Iris pigment epithelial cell (primary cell): ENCODE data around the gene CDH23.
"Not testable (repeated sequence)": the region's sequence is repeated elsewhere in the genome, so short reads cannot be mapped to it uniquely, and the experiment has no call there.

ENCODE experiments used
- DNase-seq: peaks from one replicate; pipeline ENCODE4 v3.0.0-alpha.2; 2011; ENCODE audit warnings: low read depth

The CDH23 gene

GRCh38 chr10:71396711-71397295 is at the start of gene CDH23:
CDH23 (plus strand) TSS chr10:71396920; CDS start chr10:71439832, 42,912 bp downstream.
- DNase-seq, result peak; percentile 3

- DNase-seq, result no peak
Observed at GRCh38 chr10:71347587-71348395, 48.9 kb upstream of the CDH23 start.

GRCh38 chr10:71348850-71349249 is 47.9 kb upstream of the CDH23 start:
- no peak for DNase-seq

- no peak for DNase-seq
Observed at GRCh38 chr10:71349406-71349805, 47.3 kb upstream of the CDH23 start.

- no peak for DNase-seq
Observed at GRCh38 chr10:71351087-71351486, 45.6 kb upstream of the CDH23 start.

DNA sequence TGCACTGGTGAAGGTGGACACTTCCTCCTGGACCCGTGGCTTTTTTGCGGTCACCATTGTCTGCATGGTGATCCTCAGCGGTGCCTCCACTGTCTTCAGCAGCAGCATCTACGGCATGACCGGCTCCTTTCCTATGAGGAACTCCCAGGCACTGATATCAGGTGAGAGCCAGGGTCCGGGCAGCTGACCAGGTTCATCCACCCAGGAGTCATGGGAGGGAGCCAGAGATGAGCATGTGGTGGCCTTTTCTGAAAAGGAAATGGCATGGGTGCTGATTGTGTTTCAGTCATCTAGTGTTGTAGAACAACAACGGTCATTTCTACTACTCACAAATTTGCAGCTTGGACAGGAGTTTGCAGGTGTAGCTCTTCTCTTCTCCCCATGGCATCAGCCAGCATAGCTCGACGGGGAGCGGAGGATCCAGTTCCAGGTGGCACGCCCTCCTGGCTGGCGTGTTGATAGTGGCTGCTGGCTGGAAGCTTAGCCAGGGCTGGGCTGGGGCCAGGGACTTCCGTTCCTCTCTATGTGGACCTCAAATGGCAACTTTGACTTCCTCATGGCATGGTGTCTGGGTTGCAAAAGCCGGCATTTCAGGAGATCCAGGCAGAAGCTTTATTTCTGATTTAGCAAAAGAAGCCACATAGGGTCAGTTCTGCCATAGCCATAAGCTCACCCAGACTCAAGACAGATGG is 44.9 kb upstream of the CDH23 start:
- DNase-seq, result no peak

DNA sequence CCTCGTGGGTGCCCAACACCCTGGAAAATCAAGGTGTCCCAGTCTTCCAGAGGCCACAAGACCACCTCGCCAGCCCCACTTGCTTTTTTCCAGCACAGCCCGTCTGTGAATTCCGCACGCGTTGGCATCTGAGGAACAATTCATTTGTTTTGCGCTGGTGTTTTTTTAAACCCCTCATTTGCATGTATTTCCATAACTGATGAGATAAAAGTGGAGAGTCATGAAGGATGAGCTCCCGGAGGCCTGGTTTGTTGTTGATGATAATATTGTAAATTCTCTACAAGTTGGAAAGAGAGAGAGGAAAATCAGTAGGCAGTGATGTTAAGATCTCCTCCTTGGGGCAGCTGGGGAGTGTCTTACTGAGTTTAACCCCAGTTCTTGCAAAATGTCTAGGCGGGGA is 43.1 kb upstream of the CDH23 start:
- no peak for DNase-seq

GRCh38 chr10:71354776-71355175 is 41.9 kb upstream of the CDH23 start:
- no peak for DNase-seq

- DNase-seq, result no peak
Observed at GRCh38 chr10:71355886-71356285, 40.8 kb upstream of the CDH23 start.

DNA sequence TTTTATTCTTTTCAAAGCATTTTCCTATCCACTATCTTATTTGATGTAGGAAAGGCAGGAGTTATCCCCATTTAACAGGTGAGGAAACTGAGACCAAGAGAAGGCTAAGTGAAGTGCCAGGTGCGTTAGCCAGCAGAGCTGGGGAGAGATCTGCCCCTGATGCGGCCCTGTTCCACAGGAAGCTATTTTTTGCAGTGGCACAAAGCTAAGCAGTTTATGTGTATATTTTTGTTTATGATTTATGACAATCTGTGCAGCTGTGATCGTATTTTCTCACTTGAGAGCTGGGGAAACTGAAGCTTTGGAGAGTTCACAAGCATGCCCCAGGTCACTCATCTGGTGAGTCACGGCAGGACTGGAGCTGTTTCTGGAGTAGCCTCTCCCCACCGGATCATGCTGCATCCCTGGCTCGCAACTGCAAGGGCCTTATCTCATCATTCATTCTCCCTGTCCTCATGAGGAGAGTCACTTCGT is 38.9 kb upstream of the CDH23 start:
- peak; percentile 23 for DNase-seq

DNA sequence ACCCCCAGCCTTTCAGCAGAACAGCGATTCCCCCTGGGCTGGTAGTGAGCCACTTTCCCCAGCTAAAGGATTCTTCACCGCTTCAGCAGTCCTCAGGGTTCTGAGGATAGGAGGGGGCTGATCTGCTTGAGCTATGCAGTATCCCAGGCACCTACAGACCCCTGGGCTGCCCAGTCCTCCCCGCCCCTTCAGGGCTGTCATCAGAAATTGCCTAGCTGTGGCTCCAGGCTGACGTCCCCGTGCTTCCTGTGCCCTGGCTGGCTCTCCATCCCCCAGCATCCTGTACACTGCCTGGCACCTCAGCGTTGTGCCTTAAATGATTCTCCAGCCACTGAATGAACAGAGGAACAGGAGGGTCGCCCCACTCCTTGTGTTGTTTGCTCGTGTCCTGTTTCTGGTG is 38.4 kb upstream of the CDH23 start:
- no peak for DNase-seq

DNA sequence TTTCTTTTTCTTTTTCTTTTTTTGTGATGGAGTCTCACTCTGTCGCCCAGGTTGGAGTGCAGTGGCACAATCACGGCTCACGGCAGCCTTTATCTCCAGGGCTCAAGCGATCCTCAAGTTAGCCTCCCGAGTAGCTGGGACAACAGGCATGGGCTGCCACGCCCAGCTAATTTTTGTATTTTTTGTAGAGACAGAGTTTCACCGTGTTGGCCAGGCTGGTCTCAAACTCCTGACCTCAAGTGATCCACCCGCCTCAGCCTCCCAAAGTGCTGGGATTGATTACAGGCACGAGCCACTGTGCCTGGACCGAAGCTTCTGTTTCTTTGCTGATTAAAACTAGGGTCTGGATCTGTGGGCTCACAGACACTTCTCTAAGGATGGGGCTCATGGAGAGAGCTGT is 37.8 kb upstream of the CDH23 start:
- DNase-seq, result not testable (repeated sequence)

DNA sequence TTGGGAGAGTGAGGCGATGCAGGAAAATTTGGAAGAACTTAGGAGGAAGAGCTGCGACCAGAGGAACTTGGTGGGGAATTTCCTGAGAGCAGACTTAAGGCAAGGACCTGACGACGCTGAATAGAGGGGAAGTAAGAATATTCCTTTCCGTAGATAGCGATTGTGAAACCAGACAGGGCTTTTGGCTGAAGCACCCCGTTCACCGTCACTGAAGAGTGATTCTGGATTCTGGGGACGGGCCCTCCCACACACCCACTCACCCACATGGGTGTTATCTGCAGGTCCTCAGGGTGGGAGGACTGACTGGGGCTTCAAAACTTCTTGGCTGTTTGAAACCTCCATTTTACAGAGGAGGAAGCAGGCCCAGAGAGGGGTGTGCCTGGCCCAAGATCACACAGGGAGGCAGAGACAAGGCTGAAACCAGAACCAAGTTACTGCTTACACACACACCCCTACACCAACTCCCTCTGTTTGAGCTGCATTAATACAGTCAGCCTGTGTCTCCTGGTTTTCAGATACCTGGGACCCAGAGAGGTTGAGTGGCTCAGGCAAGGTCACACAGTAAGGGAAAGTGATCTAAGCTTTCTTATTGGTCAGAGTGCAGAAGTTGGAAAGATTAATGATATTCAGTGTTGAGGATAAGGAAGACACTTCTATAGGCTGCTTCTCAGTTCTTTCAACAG is 37.2 kb upstream of the CDH23 start:
- DNase-seq, result no peak

- no peak for DNase-seq
Observed at GRCh38 chr10:71360735-71361134, 36.0 kb upstream of the CDH23 start.

- no peak for DNase-seq
Observed at GRCh38 chr10:71361581-71361980, 35.1 kb upstream of the CDH23 start.

- no peak for DNase-seq
Observed at GRCh38 chr10:71362141-71362540, 34.6 kb upstream of the CDH23 start.

GRCh38 chr10:71363936-71364335 is 32.8 kb upstream of the CDH23 start:
- DNase-seq, result no peak

- DNase-seq, result no peak
Observed at GRCh38 chr10:71365366-71365765, 31.4 kb upstream of the CDH23 start.

- no peak for DNase-seq
Observed at GRCh38 chr10:71366690-71367089, 30.0 kb upstream of the CDH23 start.

DNA sequence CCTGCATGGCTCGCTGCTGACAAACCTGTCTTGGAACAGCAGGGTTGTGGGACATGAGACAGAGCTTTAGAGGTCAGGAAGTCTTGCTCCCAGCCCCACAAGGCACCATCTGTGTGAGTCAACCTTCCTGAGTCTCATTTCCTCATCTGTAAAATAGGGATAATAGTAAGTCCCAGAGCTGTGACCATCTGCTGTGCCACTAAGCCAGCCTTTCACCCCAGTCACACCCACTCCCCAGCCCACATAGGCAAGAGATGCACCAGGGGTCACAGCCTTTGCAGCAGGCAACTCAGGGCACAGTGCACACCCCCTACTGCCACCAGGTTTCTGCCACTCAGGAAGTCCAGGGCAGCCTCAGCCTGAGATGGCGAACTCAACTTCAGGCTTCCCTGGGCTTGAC is 29.4 kb upstream of the CDH23 start:
- no peak for DNase-seq

GRCh38 chr10:71368176-71368575 is 28.5 kb upstream of the CDH23 start:
- no peak for DNase-seq

GRCh38 chr10:71368643-71369042 is 28.1 kb upstream of the CDH23 start:
- no peak for DNase-seq
